Activated CD4-positive, CD25-positive, alpha-beta regulatory T cell treated with anti-CD3 and anti-CD28 coated beads, Interleukin-2, amount 50 U/mL, for 72 hours (primary cell): ENCODE data around the gene ZFP64.
"Not testable (repeated sequence)": the region's sequence is repeated elsewhere in the genome, so short reads cannot be mapped to it uniquely, and the experiment has no call there.

Source experiments
- DNase-seq: peaks from one replicate; pipeline ENCODE4 v3.0.0; 2021

Gene ZFP64

GRCh38 chr20:52191132-52191915 is at the start of gene ZFP64:
ZFP64 (minus strand) TSS chr20:52191779; CDS start chr20:52191636, 143 bp downstream.
- DNase-seq: peak; percentile 76

- no peak for DNase-seq
Measured at GRCh38 chr20:52240802-52241201, 49.2 kb upstream of the ZFP64 start.

- no peak for DNase-seq
Measured at GRCh38 chr20:52239102-52239501, 47.5 kb upstream of the ZFP64 start.

GRCh38 chr20:52236292-52236691 is 44.7 kb upstream of the ZFP64 start:
- DNase-seq: no peak

- DNase-seq: no peak
Measured at GRCh38 chr20:52235129-52235528, 43.5 kb upstream of the ZFP64 start.

- no peak for DNase-seq
Measured at GRCh38 chr20:52234302-52235045, 42.9 kb upstream of the ZFP64 start.

GRCh38 chr20:52231230-52231746 is 39.7 kb upstream of the ZFP64 start:
- no peak for DNase-seq

GRCh38 chr20:52230409-52230808 is 38.8 kb upstream of the ZFP64 start:
- DNase-seq: no peak

- DNase-seq: not testable (repeated sequence)
Measured at GRCh38 chr20:52229346-52229745, 37.8 kb upstream of the ZFP64 start.

GRCh38 chr20:52226370-52226769 is 34.8 kb upstream of the ZFP64 start:
- no peak for DNase-seq

GRCh38 chr20:52224920-52225319 is 33.3 kb upstream of the ZFP64 start:
- DNase-seq: no peak

- DNase-seq: not testable (repeated sequence)
Measured at GRCh38 chr20:52221362-52221761, 29.8 kb upstream of the ZFP64 start.

GRCh38 chr20:52220891-52221290 is 29.3 kb upstream of the ZFP64 start:
- DNase-seq: not testable (repeated sequence)

- DNase-seq: no peak
Measured at GRCh38 chr20:52219441-52219840, 27.9 kb upstream of the ZFP64 start.

GRCh38 chr20:52217689-52218395 is 26.3 kb upstream of the ZFP64 start:
- no peak for DNase-seq

- DNase-seq: no peak
Measured at GRCh38 chr20:52213995-52214394, 22.4 kb upstream of the ZFP64 start.

GRCh38 chr20:52212943-52213342 is 21.4 kb upstream of the ZFP64 start:
- DNase-seq: no peak

GRCh38 chr20:52210037-52210990 is 18.7 kb upstream of the ZFP64 start:
- no peak for DNase-seq

GRCh38 chr20:52209154-52209571 is 17.6 kb upstream of the ZFP64 start:
- DNase-seq: no peak

- DNase-seq: no peak
Measured at GRCh38 chr20:52207020-52207810, 15.6 kb upstream of the ZFP64 start.

GRCh38 chr20:52204136-52204535 is 12.6 kb upstream of the ZFP64 start:
- DNase-seq: no peak
